Measurements from ENCODE around the gene DIAPH1. TPM values are rescaled to one million over a fixed set of nuclear protein-coding genes. Genes with fewer than 3 reads are reported as not detected.

The DIAPH1 gene
- total RNA-seq = 10 to 100 TPM; 52.3 to 83.8 TPM
- long read RNA-seq, donor 1, partial matches to known transcripts = 3 of 15 reads
- long read RNA-seq, donor 1, other reads (novel, unspliced or antisense) = 12 of 15 reads
- long read RNA-seq, donor 2, partial matches to known transcripts = 16 of 41 reads
- long read RNA-seq, donor 2, other reads (novel, unspliced or antisense) = 22 of 41 reads

- DNase-seq (ENCODE audit: low spot score) = peak; percentile 99
- intact Hi-C loops (cut with DNase I) = loop anchor here in 1 of 2 donors (2.0 kb wide), 1 partner anchor 26 kb away; no protein-coding TSS in a partner anchor
These were observed at the start of gene DIAPH1 for GRCh38 chr5:141618804-141619554. Gene DIAPH1 (minus strand): TSS chr5:141619000. CDS start chr5:141618914, 86 bp downstream.

GRCh38 chr5:141665995-141666940 lies 47.5 kb upstream of the DIAPH1 start:
- DNase-seq (ENCODE audit: low spot score) = peak; percentile 63
- intact Hi-C loops (cut with DNase I) = no loop called here

- DNase-seq (ENCODE audit: low spot score) = peak; percentile 94
- intact Hi-C loops (cut with DNase I) = no loop called here
These were observed 46.1 kb upstream of the DIAPH1 start for GRCh38 chr5:141664733-141665461.

- intact Hi-C loops (cut with DNase I) = no loop called here
- DNase-seq (ENCODE audit: low spot score) = no peak
These were observed 44.7 kb upstream of the DIAPH1 start for GRCh38 chr5:141663506-141663905.

- intact Hi-C loops (cut with DNase I) = no loop called here
- DNase-seq (ENCODE audit: low spot score) = no peak
These were observed 43.2 kb upstream of the DIAPH1 start for GRCh38 chr5:141662028-141662427.

GRCh38 chr5:141657937-141658545 lies 39.2 kb upstream of the DIAPH1 start:
- no peak for DNase-seq (ENCODE audit: low spot score)
- intact Hi-C loops (cut with DNase I) = no loop called here

- no peak for DNase-seq (ENCODE audit: low spot score)
- intact Hi-C loops (cut with DNase I) = no loop called here
These were observed 38.6 kb upstream of the DIAPH1 start for GRCh38 chr5:141657404-141657803.

GRCh38 chr5:141656396-141656795 lies 37.6 kb upstream of the DIAPH1 start:
- DNase-seq (ENCODE audit: low spot score) = no peak
- intact Hi-C loops (cut with DNase I) = no loop called here

- intact Hi-C loops (cut with DNase I) = no loop called here
- DNase-seq (ENCODE audit: low spot score) = no peak
These were observed 36.2 kb upstream of the DIAPH1 start for GRCh38 chr5:141655020-141655419.

- intact Hi-C loops (cut with DNase I) = no loop called here
- no peak for DNase-seq (ENCODE audit: low spot score)
These were observed 35.5 kb upstream of the DIAPH1 start for GRCh38 chr5:141654298-141654697.

GRCh38 chr5:141651728-141652105 lies 32.9 kb upstream of the DIAPH1 start:
- DNase-seq (ENCODE audit: low spot score) = no peak
- intact Hi-C loops (cut with DNase I) = no loop called here

- intact Hi-C loops (cut with DNase I) = no loop called here
- peak; percentile 97 for DNase-seq (ENCODE audit: low spot score)
These were observed 32.3 kb upstream of the DIAPH1 start, which contains the start of gene FCHSD1 for GRCh38 chr5:141650851-141651727. Gene FCHSD1 (minus strand): TSS chr5:141651418. CDS start chr5:141651368, 50 bp downstream.

GRCh38 chr5:141649972-141650371 lies 31.2 kb upstream of the DIAPH1 start:
- intact Hi-C loops (cut with DNase I) = loop anchor here in 1 of 2 donors (5.0 kb wide), 1 partner anchor 668 kb away; no protein-coding TSS in a partner anchor
- no peak for DNase-seq (ENCODE audit: low spot score)

- intact Hi-C loops (cut with DNase I) = loop anchor here in 1 of 2 donors (5.0 kb wide), 1 partner anchor 667 kb away; no protein-coding TSS in a partner anchor
- no peak for DNase-seq (ENCODE audit: low spot score)
These were observed 30.4 kb upstream of the DIAPH1 start for GRCh38 chr5:141649056-141649688.

- intact Hi-C loops (cut with DNase I) = loop anchor here in 1 of 2 donors (5.0 kb wide), 1 partner anchor 666 kb away; no protein-coding TSS in a partner anchor
- DNase-seq (ENCODE audit: low spot score) = no peak
These were observed 29.1 kb upstream of the DIAPH1 start for GRCh38 chr5:141647851-141648250.

GRCh38 chr5:141647242-141647641 lies 28.4 kb upstream of the DIAPH1 start:
- intact Hi-C loops (cut with DNase I) = loop anchor here in 1 of 2 donors (5.0 kb wide), 1 partner anchor 665 kb away; no protein-coding TSS in a partner anchor
- DNase-seq (ENCODE audit: low spot score) = no peak

- intact Hi-C loops (cut with DNase I) = loop anchor here in 1 of 2 donors (5.0 kb wide), 1 partner anchor 664 kb away; no protein-coding TSS in a partner anchor
- DNase-seq (ENCODE audit: low spot score) = no peak
These were observed 27.2 kb upstream of the DIAPH1 start for GRCh38 chr5:141646026-141646425.

Measured in posterior vena cava (tissue), 2 donors.